ENCODE results near the gene BTBD7. TPM values are rescaled to one million over a fixed set of nuclear protein-coding genes. Genes with fewer than 3 reads are reported as not detected.
"Not testable (repeated sequence)": the region's sequence is repeated elsewhere in the genome, so short reads cannot be mapped to it uniquely, and the experiment has no call there.

BTBD7 gene
- total and polyA plus RNA-seq, 9 donors = 10.9 to 42.2 (median 32.7) TPM

DNA sequence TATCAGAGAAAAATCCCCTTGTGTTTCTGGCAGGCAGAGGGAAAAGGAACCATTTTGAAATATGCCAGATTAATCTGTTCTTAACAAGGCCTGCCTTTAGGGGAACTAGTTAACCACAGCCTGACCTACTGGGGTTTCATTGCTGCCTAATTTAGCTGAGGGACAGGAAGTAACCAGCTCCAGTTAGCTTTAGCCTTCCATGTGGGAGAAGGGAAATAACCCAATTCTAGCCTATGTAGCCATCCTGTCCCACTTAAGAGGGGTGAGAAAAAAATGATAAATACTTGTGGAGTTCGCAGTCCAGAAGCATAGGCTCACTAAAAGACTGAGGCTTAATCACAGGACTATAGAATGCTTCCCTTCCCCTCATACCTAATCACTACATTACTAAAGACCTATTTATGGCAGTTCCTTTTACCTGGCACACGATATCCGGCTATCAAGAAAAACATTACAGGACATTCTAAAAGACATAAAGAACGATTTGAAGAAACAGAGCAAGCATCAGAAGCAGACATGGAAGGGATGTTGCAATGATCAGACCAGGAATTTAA lies 37.0 kb upstream of the BTBD7 start:
- intact Hi-C loops (cut with DNase I) = no loop called here
- H3K9me3 ChIP-seq = no peaks in the 10 kb centered on the region
- H3K4me3 ChIP-seq = no peak overlapping the region
- H3K4me1 ChIP-seq (ENCODE audit: insufficient read depth) = no peaks in the 10 kb centered on the region
- TF ChIP-seq, protein P1, sequence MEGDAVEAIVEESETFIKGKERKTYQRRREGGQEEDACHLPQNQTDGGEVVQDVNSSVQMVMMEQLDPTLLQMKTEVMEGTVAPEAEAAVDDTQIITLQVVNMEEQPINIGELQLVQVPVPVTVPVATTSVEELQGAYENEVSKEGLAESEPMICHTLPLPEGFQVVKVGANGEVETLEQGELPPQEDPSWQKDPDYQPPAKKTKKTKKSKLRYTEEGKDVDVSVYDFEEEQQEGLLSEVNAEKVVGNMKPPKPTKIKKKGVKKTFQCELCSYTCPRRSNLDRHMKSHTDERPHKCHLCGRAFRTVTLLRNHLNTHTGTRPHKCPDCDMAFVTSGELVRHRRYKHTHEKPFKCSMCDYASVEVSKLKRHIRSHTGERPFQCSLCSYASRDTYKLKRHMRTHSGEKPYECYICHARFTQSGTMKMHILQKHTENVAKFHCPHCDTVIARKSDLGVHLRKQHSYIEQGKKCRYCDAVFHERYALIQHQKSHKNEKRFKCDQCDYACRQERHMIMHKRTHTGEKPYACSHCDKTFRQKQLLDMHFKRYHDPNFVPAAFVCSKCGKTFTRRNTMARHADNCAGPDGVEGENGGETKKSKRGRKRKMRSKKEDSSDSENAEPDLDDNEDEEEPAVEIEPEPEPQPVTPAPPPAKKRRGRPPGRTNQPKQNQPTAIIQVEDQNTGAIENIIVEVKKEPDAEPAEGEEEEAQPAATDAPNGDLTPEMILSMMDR (IDR thresholded peaks at IDR 0.05) = no peak
- TF ChIP-seq EP300 (IDR thresholded peaks at IDR 0.05) = no peak
- no peak for TF ChIP-seq POLR2A (IDR thresholded peaks at IDR 0.05)
- H3K36me3 ChIP-seq = no peaks in the 10 kb centered on the region
- 80 to 87% (median 85%) methylated on average over 4 of the region's 4 CpGs for WGBS, 3 donors
- no peaks in the 10 kb centered on the region for H3K27me3 ChIP-seq
- no peak overlapping the region for H3K27ac ChIP-seq
- DNase-seq = no peak

DNA sequence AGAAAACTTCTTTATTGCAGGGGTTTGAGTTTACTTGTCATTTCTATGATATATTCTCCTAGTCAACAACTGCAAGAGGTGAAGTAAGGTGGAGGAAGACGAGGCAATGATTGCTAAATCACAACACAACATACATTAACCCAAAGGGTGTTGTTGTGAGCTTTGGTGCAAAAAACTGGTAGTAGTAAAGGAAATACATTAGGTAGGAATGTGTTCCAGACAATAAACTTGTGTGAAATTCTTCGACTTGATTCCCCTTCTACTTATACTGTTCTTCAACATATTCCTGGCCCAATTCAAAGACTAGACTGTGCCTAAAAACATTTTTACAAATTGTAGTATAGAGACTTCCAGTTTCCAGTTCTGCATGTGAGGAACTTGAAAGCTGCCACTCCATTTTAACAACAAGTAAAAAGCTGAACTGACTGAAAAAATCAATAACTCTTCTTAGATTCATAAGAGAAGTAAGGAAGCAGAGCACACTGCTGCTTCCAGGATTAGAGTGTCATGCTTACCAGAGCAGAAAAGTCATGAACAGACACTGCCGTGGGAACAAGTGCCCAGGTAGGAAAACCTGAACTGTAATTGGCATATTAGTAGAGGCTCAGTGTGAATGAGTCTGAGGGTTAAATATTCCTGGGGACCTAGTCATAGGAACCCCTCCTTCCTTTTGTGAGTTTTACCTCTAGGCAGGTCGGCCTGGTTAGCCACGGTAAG lies 36.3 kb upstream of the BTBD7 start:
- Histone ChIP-seq H3K36me3 (no peaks in the 10 kb centered on the region), H3K27ac (no peak overlapping the region), H3K4me3 (no peak overlapping the region), H3K27me3 (no peaks in the 10 kb centered on the region), H3K4me1 (ENCODE audit: insufficient read depth) (no peaks in the 10 kb centered on the region), H3K9me3 (no peaks in the 10 kb centered on the region)
- DNase-seq = no peak
- WGBS, 3 donors = 63 to 75% (median 69%) methylated on average over 5 of the region's 5 CpGs
- TF ChIP-seq, protein P1 (IDR thresholded peaks at IDR 0.05) = no peak
- TF ChIP-seq POLR2A (IDR thresholded peaks at IDR 0.05) = no peak
- no peak for TF ChIP-seq EP300 (IDR thresholded peaks at IDR 0.05)
- intact Hi-C loops (cut with DNase I) = no loop called here

DNA sequence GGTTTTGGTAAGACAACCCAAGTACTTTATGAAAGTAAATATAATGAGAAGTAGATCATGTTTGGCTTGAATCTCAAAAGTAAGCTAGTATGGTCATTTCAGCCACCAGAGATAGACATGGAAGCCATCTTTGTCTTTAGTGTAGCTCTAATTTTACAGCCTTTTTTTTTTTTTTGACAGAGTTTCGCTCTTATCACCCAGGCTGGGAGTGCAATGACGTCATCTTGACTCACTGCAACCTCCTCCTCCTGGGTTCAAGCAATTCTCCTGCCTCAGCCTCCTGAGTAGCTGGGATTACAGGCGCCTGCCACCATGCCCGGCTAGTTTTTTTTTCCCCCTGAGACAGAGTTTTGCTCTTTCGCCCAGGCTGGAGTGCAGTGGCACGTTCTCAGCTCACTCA lies 22.0 kb upstream of the BTBD7 start:
- H3K27me3 ChIP-seq; DNase-seq; H3K9me3 ChIP-seq; H3K27ac ChIP-seq; H3K36me3 ChIP-seq; intact Hi-C loops (cut with DNase I); H3K4me1 ChIP-seq (ENCODE audit: insufficient read depth); H3K4me3 ChIP-seq: not testable (repeated sequence)
- 81 to 85% (median 82%) methylated on average over 6 of the region's 6 CpGs for WGBS, 3 donors

DNA sequence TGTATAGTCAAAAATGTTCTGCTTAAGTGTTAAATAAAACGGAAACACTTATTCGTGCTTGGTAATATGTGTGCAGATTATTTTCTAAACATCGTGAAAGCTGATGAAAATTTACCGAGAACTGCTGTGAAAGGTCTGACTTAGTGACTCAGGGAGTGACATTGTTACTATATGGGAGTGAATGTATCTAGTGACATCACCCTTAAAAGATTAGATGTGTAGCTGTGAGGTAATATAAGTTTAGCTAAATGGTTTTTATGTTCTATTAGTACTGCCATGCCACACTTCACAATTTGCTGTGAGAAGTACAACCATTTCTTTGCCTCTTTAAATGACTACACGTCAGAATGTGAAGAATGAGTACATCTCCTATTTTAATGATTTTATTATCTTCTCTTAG lies 15.5 kb upstream of the BTBD7 start:
- Histone ChIP-seq H3K27me3 (no peaks in the 10 kb centered on the region), H3K4me1 (ENCODE audit: insufficient read depth) (no peaks in the 10 kb centered on the region), H3K9me3 (no peaks in the 10 kb centered on the region), H3K4me3 (no peak overlapping the region), H3K36me3 (no peaks in the 10 kb centered on the region), H3K27ac (no peak overlapping the region)
- WGBS, 3 donors = 83 to 89% (median 87%) methylated on average over 5 of the region's 5 CpGs
- DNase-seq = no peak
- TF ChIP-seq, protein P1 (IDR thresholded peaks at IDR 0.05) = no peak
- TF ChIP-seq EP300 (IDR thresholded peaks at IDR 0.05) (no peak), POLR2A (IDR thresholded peaks at IDR 0.05) (no peak)
- intact Hi-C loops (cut with DNase I) = no loop called here

DNA sequence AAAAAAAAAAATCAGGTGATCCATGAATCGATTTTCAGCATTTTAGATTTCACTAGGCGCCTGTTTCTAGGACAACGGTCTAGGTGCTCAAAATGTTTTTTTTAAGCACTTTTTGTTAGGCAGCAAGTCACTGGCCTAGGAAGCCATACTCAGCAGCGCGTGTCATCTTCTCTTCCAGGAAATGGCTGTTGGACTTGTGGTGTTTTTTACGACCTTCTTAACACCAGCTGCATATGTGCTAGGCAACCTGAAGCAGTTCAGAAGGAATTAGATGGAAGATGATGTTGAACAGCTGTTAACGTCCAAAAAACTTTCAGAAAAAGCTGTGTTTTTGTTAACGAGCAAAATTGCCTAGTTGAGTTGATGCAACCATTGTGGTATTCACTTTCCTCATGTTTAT lies 15.0 kb upstream of the BTBD7 start:
- H3K36me3 ChIP-seq = no peaks in the 10 kb centered on the region
- TF ChIP-seq POLR2A (IDR thresholded peaks at IDR 0.05) = no peak
- no peak for TF ChIP-seq EP300 (IDR thresholded peaks at IDR 0.05)
- TF ChIP-seq, protein P1 (IDR thresholded peaks at IDR 0.05) = no peak
- no peak for DNase-seq
- H3K27me3 ChIP-seq = no peaks in the 10 kb centered on the region
- H3K27ac ChIP-seq = no peak overlapping the region
- intact Hi-C loops (cut with DNase I) = no loop called here
- H3K4me3 ChIP-seq = no peak overlapping the region
- no peaks in the 10 kb centered on the region for H3K9me3 ChIP-seq
- 72 to 77% (median 76%) methylated on average over 8 of the region's 8 CpGs for WGBS, 3 donors
- H3K4me1 ChIP-seq (ENCODE audit: insufficient read depth) = no peaks in the 10 kb centered on the region

All from ovary (tissue), 9 donors.